HEK293T (cell line): ENCODE data around the gene MPPED1.

Experiments used
- ARNT ChIP-seq: fragments of 450-650 bp; IDR thresholded peaks from 2 replicates; pipeline ENCODE4 v1.6.1; 2017; ENCODE audit warnings: mild to moderate bottlenecking
- BHLHE40 ChIP-seq: fragments of 450-650 bp; IDR thresholded peaks from 2 replicates; pipeline ENCODE4 v1.6.1; 2016; ENCODE audit warnings: mild to moderate bottlenecking, moderate library complexity, borderline replicate concordance
- CTBP1 ChIP-seq: fragments of 450-650 bp; IDR thresholded peaks from 2 replicates; pipeline ENCODE4 v1.6.1; 2016; ENCODE audit warnings: borderline replicate concordance
- ELF4 ChIP-seq: fragments of 450-650 bp; IDR thresholded peaks from 2 replicates; pipeline ENCODE4 v1.6.1; 2017; ENCODE audit warnings: antibody characterized with exemption
- FOXA1 ChIP-seq: fragments of 450-650 bp; IDR thresholded peaks from 2 replicates; pipeline ENCODE4 v1.6.1; 2016; ENCODE audit warnings: mild to moderate bottlenecking
- FOXM1 ChIP-seq: fragments of 450-650 bp; IDR thresholded peaks from 2 replicates; pipeline ENCODE4 v1.6.1; 2017; ENCODE audit warnings: mild to moderate bottlenecking, borderline replicate concordance
- HDGF ChIP-seq: fragments of 450-650 bp; IDR thresholded peaks from 2 replicates; pipeline ENCODE4 v1.6.1; 2017; ENCODE audit warnings: antibody characterized with exemption, borderline replicate concordance
- L3MBTL2 ChIP-seq: fragments of 450-650 bp; conservative IDR thresholded peaks from 2 replicates; pipeline ENCODE4 v1.6.1; 2016; ENCODE audit warnings: mild to moderate bottlenecking
- LEF1 ChIP-seq: fragments of 450-650 bp; IDR thresholded peaks from 2 replicates; pipeline ENCODE4 v1.6.1; 2017; ENCODE audit warnings: mild to moderate bottlenecking, borderline replicate concordance
- NFRKB ChIP-seq: fragments of 450-650 bp; IDR thresholded peaks from 2 replicates; pipeline ENCODE4 v1.6.1; 2016; ENCODE audit warnings: mild to moderate bottlenecking, moderate library complexity
- PKNOX1 ChIP-seq: fragments of 450-650 bp; IDR thresholded peaks from 2 replicates; pipeline ENCODE4 v1.6.1; 2016
- SP1 ChIP-seq: fragments of 450-650 bp; IDR thresholded peaks from 2 replicates; pipeline ENCODE4 v1.6.1; 2017
- SUZ12 ChIP-seq: fragments of 450-650 bp; IDR thresholded peaks from 2 replicates; pipeline ENCODE4 v1.6.1; 2016; ENCODE audit warnings: mild to moderate bottlenecking
- TARDBP ChIP-seq: fragments of 450-650 bp; IDR thresholded peaks from 2 replicates; pipeline ENCODE4 v1.6.1; 2016

GRCh38 chr22:43425976-43426785, 14.4 kb downstream of the MPPED1 start:
- TF ChIP-seq HDGF (no peak), LEF1 (no peak), SP1 (no peak), BHLHE40 (no peak), ARNT (no peak), NFRKB (no peak), CTBP1 (no peak), L3MBTL2 (no peak), FOXM1 (no peak), TARDBP (no peak), FOXA1 (no peak), PKNOX1 (no peak), SUZ12 (no peak), ELF4 (no peak)
